Neuronal stem cell (in vitro differentiated cells): Measurements from ENCODE around the gene SLC27A5.

Source experiments
- DNase-seq: peaks from one replicate; pipeline ENCODE4 v3.0.0-alpha.2; 2013; ENCODE audit warnings: low spot score
- H2AFZ ChIP-seq: one replicate; pipeline ENCODE4 v1.6.1; 2013; ENCODE audit warnings: mild to moderate bottlenecking, low read length, inconsistent platforms
- H2AK5ac ChIP-seq: 2 replicates; pipeline ENCODE4 v1.6.1; 2013; ENCODE audit warnings: low read depth, mild to moderate bottlenecking, inconsistent platforms, low read length, moderate library complexity, mixed read lengths
- H2BK120ac ChIP-seq: 2 replicates; pipeline ENCODE4 v1.6.1; 2013; ENCODE audit warnings: low read depth, mild to moderate bottlenecking, inconsistent platforms, low read length, moderate library complexity, mixed read lengths
- H2BK12ac ChIP-seq: one replicate; pipeline ENCODE4 v1.6.1; 2013; ENCODE audit warnings: low read length, inconsistent platforms
- H2BK15ac ChIP-seq: 2 replicates; pipeline ENCODE4 v1.6.1; 2013; ENCODE audit warnings: mild to moderate bottlenecking, low read length, inconsistent platforms, mixed read lengths
- H2BK5ac ChIP-seq: one replicate; pipeline ENCODE4 v1.6.1; 2013; ENCODE audit warnings: inconsistent platforms, mild to moderate bottlenecking, low read length, moderate library complexity
- H3K14ac ChIP-seq: one replicate; pipeline ENCODE4 v1.6.1; 2013; ENCODE audit warnings: low read length, inconsistent platforms
- H3K18ac ChIP-seq: 2 replicates; pipeline ENCODE4 v1.6.1; 2013; ENCODE audit warnings: low read length, inconsistent platforms
- H3K23ac ChIP-seq: 2 replicates; pipeline ENCODE4 v1.6.1; 2013; ENCODE audit warnings: low read depth, mild to moderate bottlenecking, mixed read lengths, low read length, inconsistent platforms; ENCODE audit not compliant: poor library complexity
- H3K27ac ChIP-seq: replicated peaks from 3 replicates; pipeline ENCODE4 v1.5.1; 2013; ENCODE audit warnings: low read length, inconsistent platforms
- H3K27me3 ChIP-seq, 3 experiments: 2 replicates each; pipeline ENCODE4 v1.6.1; 2013; ENCODE audit warnings: low read length in 3 of 3, mild to moderate bottlenecking in 2 of 3, inconsistent platforms in 1 of 3, low read depth in 1 of 3, mixed read lengths in 1 of 3, moderate library complexity in 1 of 3; ENCODE audit not compliant: control insufficient read depth in 3 of 3, insufficient read depth in 3 of 3
- H3K36me3 ChIP-seq, 2 donors: replicated peaks in 1 of 2; 2 replicates each; pipeline ENCODE4 v1.6.1; 2013; ENCODE audit warnings: low read length in 2 of 2; ENCODE audit not compliant: control insufficient read depth in 2 of 2, insufficient read depth in 2 of 2
- H3K4ac ChIP-seq: 2 replicates; pipeline ENCODE4 v1.6.1; 2013; ENCODE audit warnings: inconsistent platforms, mild to moderate bottlenecking, low read length, moderate library complexity
- H3K4me1 ChIP-seq, 2 donors: 1 replicate in 1 of 2; 2 replicates in 1 of 2; pipeline ENCODE4 v1.6.1; 2013; ENCODE audit warnings: low read length in 2 of 2, low read depth in 1 of 2; ENCODE audit not compliant: control insufficient read depth in 2 of 2, insufficient read depth in 1 of 2
- H3K4me2 ChIP-seq: one replicate; pipeline ENCODE4 v1.6.1; 2013; ENCODE audit warnings: mild to moderate bottlenecking, low read length, inconsistent platforms; ENCODE audit not compliant: insufficient read depth, poor library complexity, severe bottlenecking
- H3K4me3 ChIP-seq, 2 donors: 2 replicates each; pipeline ENCODE4 v1.5.1; 2013; ENCODE audit warnings: low read length in 2 of 2, mild to moderate bottlenecking in 2 of 2, inconsistent platforms in 1 of 2, moderate library complexity in 1 of 2
- H3K79me1 ChIP-seq: one replicate; pipeline ENCODE4 v1.6.1; 2013; ENCODE audit warnings: low read depth, mild to moderate bottlenecking, inconsistent platforms, low read length, moderate library complexity
- H3K9ac ChIP-seq: one replicate; pipeline ENCODE4 v1.6.1; 2013; ENCODE audit warnings: mild to moderate bottlenecking, low read depth, low read length, inconsistent platforms; ENCODE audit not compliant: poor library complexity
- H3K9me3 ChIP-seq, 2 donors: replicated peaks in 1 of 2; 2 replicates each; pipeline versions ENCODE3 to v1.6.1; 2013; ENCODE audit warnings: low read length in 2 of 2, mild to moderate bottlenecking in 2 of 2, inconsistent platforms in 1 of 2, low read depth in 1 of 2, mixed read lengths in 1 of 2, moderate library complexity in 1 of 2; ENCODE audit not compliant: control insufficient read depth in 2 of 2, insufficient read depth in 1 of 2
- H4K8ac ChIP-seq: one replicate; pipeline ENCODE4 v1.6.1; 2013; ENCODE audit warnings: low read depth, mild to moderate bottlenecking, inconsistent platforms, low read length, moderate library complexity
- H4K91ac ChIP-seq: one replicate; pipeline ENCODE4 v1.6.1; 2013; ENCODE audit warnings: low read length, low read depth, mild to moderate bottlenecking, inconsistent platforms; ENCODE audit not compliant: poor library complexity
- WGBS, 2 donors: extraction: QIAGEN DNeasy Blood & Tissue Kit; methylation state at CpG; one replicate each; pipeline ENCODE4 v1.1.7; 2013; ENCODE audit warnings: missing lambda C conversion rate in 2 of 2, mixed read lengths in 1 of 2; ENCODE audit not compliant: insufficient read length in 2 of 2, insufficient replicate concordance in 1 of 2; ENCODE audit errors: extremely low coverage in 2 of 2; 5-methylcytosine and 5-hydroxymethylcytosine counted together

Gene SLC27A5

DNA sequence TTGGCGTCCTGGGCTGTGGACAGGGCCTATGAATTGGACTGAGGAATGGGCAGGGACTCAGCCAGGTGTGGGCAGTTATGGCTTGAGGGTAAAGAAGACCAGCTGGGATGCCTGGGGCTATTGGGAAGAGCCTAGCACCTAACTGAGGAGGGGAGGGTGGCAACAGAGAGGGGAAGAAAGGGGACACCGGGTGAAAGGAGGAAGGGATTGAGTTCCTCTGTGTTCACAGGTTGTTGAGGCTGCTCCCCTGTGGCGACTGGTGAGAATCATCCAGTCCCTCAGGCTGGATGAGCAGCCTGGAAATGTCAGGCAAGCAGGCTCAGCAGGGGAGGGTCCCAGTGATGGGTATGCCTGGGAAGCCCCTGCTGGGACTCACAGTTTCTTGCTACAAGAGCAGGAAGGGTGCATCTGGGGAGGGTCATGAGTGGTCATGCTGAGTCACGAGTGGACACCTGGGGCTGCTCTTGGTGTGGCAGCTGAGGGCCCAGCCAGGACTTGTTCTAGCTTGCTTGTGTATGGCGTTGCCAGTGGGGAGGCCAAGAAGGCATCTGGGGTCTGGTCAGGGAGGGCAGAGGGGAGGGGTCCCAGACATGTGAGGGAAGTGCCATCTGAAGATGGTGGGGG is 43.5 kb downstream of the SLC27A5 start:
- H3K4me3 ChIP-seq = peak overlapping the region; percentile 38 to 45
- no peak overlapping the region for H2AFZ ChIP-seq
- H3K18ac ChIP-seq = no peak overlapping the region
- H3K9me3 ChIP-seq = no peaks in the 10 kb centered on the region
- H4K91ac ChIP-seq = no peak overlapping the region
- no peak overlapping the region for H2BK120ac ChIP-seq
- no peak for DNase-seq
- no peak overlapping the region for H3K14ac ChIP-seq
- no peak overlapping the region for H2AK5ac ChIP-seq
- H3K4ac ChIP-seq = no peak overlapping the region
- no peaks in the 10 kb centered on the region for H3K79me1 ChIP-seq
- H3K9ac ChIP-seq = no peak overlapping the region
- no peak overlapping the region for H2BK15ac ChIP-seq
- no peak overlapping the region for H4K8ac ChIP-seq
- H3K36me3 ChIP-seq = peaks cover 15 to 40% of the 10 kb centered on the region in 2 donors
- H3K27me3 ChIP-seq = no peaks in the 10 kb centered on the region
- no CpG with 5 or more reads among the region's 5 CpGs for WGBS, 2 donors
- H3K27ac ChIP-seq = no peak overlapping the region
- no peak overlapping the region for H3K23ac ChIP-seq
- no peak overlapping the region for H3K4me2 ChIP-seq
- no peak overlapping the region for H2BK12ac ChIP-seq
- peaks cover 2 to 8% of the 10 kb centered on the region in 2 donors for H3K4me1 ChIP-seq
- no peak overlapping the region for H2BK5ac ChIP-seq

GRCh38 chr19:58466760-58467589 is 44.8 kb downstream of the SLC27A5 start, which contains the start of gene ZNF324:
Gene ZNF324 (plus strand): TSS chr19:58467080. CDS start chr19:58469186, 2,106 bp downstream.
- Histone ChIP-seq H4K8ac (no peak within 1 kb of the TSS), H2AK5ac (no peak within 1 kb of the TSS), H3K4me2 (peak within 1 kb of the TSS; percentile 94), H3K23ac (no peak within 1 kb of the TSS), H3K4me3 (peak within 1 kb of the TSS; percentile 87 to 96), H3K4me1 (peaks cover 2 to 8% of the 10 kb centered on the region in 2 donors), H2AFZ (peak within 1 kb of the TSS; percentile 95), H3K27me3 (no peaks in the 10 kb centered on the region), H2BK120ac (no peak within 1 kb of the TSS), H3K79me1 (no peaks in the 10 kb centered on the region), H3K36me3 (peaks cover 8 to 26% of the 10 kb centered on the region in 2 donors), H3K4ac (no peak within 1 kb of the TSS), H3K9me3 (no peaks in the 10 kb centered on the region), H3K14ac (no peak within 1 kb of the TSS), H2BK15ac (no peak within 1 kb of the TSS), H2BK12ac (no peak within 1 kb of the TSS), H3K9ac (peak within 1 kb of the TSS; percentile 94), H2BK5ac (peak within 1 kb of the TSS; percentile 53), H3K27ac (peak within 1 kb of the TSS; percentile 59), H4K91ac (no peak within 1 kb of the TSS), H3K18ac (peak within 1 kb of the TSS; percentile 83)
- peak; percentile 97 for DNase-seq
- no CpG with 5 or more reads among the region's 92 CpGs for WGBS, 2 donors

- Histone ChIP-seq H3K18ac (peak overlapping the region; percentile 6), H3K36me3 (peaks cover 8 to 21% of the 10 kb centered on the region in 2 donors), H2BK120ac (no peak overlapping the region), H3K23ac (no peak overlapping the region), H3K14ac (no peak overlapping the region), H3K9ac (no peak overlapping the region), H3K27ac (no peak overlapping the region), H3K79me1 (no peaks in the 10 kb centered on the region), H2BK5ac (no peak overlapping the region), H3K4me3 (peak overlapping the region; percentile 79 to 87), H2BK15ac (no peak overlapping the region), H4K8ac (no peak overlapping the region), H2AK5ac (no peak overlapping the region), H2BK12ac (no peak overlapping the region), H3K9me3 (no peaks in the 10 kb centered on the region), H4K91ac (no peak overlapping the region), H3K27me3 (no peaks in the 10 kb centered on the region), H3K4me2 (peak overlapping the region; percentile 78), H2AFZ (peak overlapping the region; percentile 95), H3K4me1 (peaks cover 2 to 8% of the 10 kb centered on the region in 2 donors), H3K4ac (no peak overlapping the region)
- no peak for DNase-seq
- no CpG with 5 or more reads among the region's 20 CpGs for WGBS, 2 donors
These were observed 45.6 kb downstream of the SLC27A5 start for GRCh38 chr19:58466089-58466759.

- Histone ChIP-seq H3K36me3 (peaks cover 3 to 21% of the 10 kb centered on the region in 2 donors), H3K9ac (no peak overlapping the region), H3K23ac (no peak overlapping the region), H3K14ac (no peak overlapping the region), H2BK15ac (no peak overlapping the region), H2BK5ac (no peak overlapping the region), H2BK120ac (no peak overlapping the region), H3K9me3 (no peaks in the 10 kb centered on the region), H2BK12ac (no peak overlapping the region), H3K4me1 (no peaks in the 10 kb centered on the region), H3K79me1 (no peaks in the 10 kb centered on the region), H3K4me3 (no peak overlapping the region), H4K8ac (no peak overlapping the region), H3K4ac (no peak overlapping the region), H3K27me3 (no peaks in the 10 kb centered on the region), H2AK5ac (no peak overlapping the region), H3K4me2 (no peak overlapping the region), H3K27ac (no peak overlapping the region), H4K91ac (no peak overlapping the region), H3K18ac (no peak overlapping the region), H2AFZ (no peak overlapping the region)
- no CpG with 5 or more reads among the region's 2 CpGs for WGBS, 2 donors
- no peak for DNase-seq
These were observed 51.8 kb downstream of the SLC27A5 start for GRCh38 chr19:58460039-58460438.
